Measurements from ENCODE around the gene KRTAP5-10.
"Not testable (repeated sequence)": the region's sequence is repeated elsewhere in the genome, so short reads cannot be mapped to it uniquely, and the experiment has no call there.

Gene KRTAP5-10

GRCh38 chr11:71614366-71614917 lies 49.1 kb downstream of the KRTAP5-10 start:
- H3K27me3 Mint-ChIP-seq, result peaks cover 26 to 60% of the 10 kb centered on the region in 2 donors
- H3K4me3 Mint-ChIP-seq; H3K9me3 Mint-ChIP-seq; H3K27ac Mint-ChIP-seq; H3K4me1 Mint-ChIP-seq (ENCODE audit: low read depth in 2 of 2); ATAC-seq (replicated peaks); H3K36me3 Mint-ChIP-seq (ENCODE audit: insufficient read depth); DNase-seq: not testable (repeated sequence)

DNA sequence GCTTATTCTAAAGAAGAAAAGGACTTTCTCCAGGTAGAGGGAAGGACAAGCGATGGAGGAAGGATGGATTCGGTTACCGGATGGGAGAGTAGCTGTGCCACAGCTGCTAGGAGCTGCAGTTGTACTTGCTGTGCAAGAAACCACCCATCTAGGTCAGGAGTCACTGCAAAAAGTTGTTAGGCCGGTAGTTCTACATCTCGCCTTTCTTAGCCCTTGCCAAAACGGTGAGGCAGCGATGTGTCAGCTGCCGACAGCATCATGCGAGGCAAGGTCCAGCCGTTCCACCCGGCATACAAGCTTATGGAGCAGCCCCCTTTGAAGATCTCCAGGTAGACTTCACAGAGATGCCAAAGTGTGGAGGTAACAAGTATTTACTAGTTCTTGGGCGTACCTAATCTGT lies 49.6 kb downstream of the KRTAP5-10 start:
- not testable (repeated sequence) for DNase-seq; H3K36me3 Mint-ChIP-seq (ENCODE audit: insufficient read depth); H3K9me3 Mint-ChIP-seq; H3K27ac Mint-ChIP-seq; H3K4me3 Mint-ChIP-seq; ATAC-seq (replicated peaks); H3K4me1 Mint-ChIP-seq (ENCODE audit: low read depth in 2 of 2)
- peaks cover 24 to 56% of the 10 kb centered on the region in 2 donors for H3K27me3 Mint-ChIP-seq
